Left lobe of liver (tissue), 2 donors: ENCODE measurements around the gene ACSL5. TPM values are rescaled to one million over a fixed set of nuclear protein-coding genes. Genes with fewer than 3 reads are reported as not detected.
A peak's percentile ranks its signal among the peaks of the same experiment; 100 is the strongest.
"Not testable (repeated sequence)": the region's sequence is repeated elsewhere in the genome, so short reads cannot be mapped to it uniquely, and the experiment has no call there.

ENCODE experiments used
- ATAC-seq: fragments of 200-7000 bp; cut with Tn5 transposase; one replicate; pipeline ENCODE4 v1.9.1; 2020; ENCODE audit warnings: mild to moderate bottlenecking, moderate library complexity
- DNase-seq: peaks from one replicate; pipeline ENCODE4 v3.0.0-alpha.2; 2020; ENCODE audit warnings: low spot score
- total RNA-seq: library from RNA; stranded (reverse); gene quantifications from one replicate; pipeline ENCODE4 v1.2.1, GENCODE V29; 2021
- donor health status: DM: no; HTN: no; CAD: no; lungs with moderate emphysema.
- donor health status: DM: no; HTN: yes; CAD: no.

Gene ACSL5
- total RNA-seq, 1 donor from 2014 or later = 61.7 TPM

DNA sequence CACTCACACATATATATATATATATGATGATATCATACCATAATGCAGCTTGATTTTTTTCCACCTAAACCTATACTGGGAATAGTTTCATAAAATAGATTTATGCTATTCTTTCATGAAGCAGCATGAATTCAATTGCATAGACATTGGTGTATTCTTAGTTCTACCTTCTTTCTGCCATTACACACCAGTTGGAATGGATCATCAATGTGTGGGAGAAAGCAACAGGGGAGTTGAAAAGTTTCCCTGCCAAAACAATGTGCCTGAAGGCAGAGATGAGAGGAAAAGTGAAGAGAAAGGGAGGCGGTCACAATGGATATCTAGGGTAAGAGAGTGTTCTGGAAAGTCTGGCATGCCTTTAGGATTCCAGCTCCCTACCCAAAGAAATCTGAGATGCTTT, 25.2 kb upstream of the ACSL5 start:
- ATAC-seq (no peak), DNase-seq (no peak)

DNA sequence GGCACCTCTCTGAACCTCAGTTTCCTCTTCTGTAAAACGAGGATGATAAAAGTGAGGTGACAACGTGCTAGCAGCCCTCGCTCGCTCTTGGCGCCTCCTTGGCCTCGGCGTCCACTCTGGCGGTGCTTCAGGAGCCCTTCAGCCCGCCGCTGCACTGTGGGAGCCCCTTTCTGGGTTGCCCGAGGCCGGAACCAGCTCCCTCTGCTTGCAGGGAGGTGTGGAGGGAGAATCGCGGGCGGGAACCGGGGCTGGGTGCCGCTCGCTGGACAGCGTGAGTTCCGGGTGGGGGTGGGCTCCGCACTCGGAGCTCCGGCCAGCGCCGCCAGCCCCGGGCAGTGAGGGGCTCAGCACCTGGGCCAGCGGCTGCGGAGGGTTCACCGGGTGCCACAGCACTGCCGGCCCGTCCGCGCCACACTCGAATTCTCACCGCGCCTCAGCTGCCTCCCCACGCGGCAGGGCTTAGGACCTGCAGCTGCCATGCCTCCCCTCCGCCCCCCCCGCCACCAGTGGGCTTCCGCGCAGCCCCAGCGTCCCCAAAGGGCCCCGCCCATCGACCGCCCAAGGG, 24.3 kb upstream of the ACSL5 start:
- no peak for ATAC-seq
- DNase-seq = no peak

DNA sequence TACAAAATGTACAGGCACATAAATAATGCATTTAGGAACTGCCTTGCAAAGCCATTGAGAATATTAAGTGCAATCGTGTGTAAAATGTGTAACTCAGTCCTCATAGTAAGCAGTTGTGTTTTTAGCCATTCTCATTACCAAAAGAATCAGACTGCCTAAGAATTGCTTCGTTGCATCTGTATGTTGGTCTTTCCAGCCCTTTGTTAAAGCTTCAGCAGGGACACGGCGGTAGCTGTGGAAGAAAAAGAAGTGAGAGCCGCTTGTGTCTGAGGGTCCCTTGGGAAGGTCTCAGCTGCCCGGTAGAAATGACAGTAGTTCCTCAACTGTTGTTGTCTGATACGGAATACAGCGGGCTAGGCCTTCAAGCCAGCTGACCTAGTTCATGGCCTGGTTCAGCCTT, 22.8 kb upstream of the ACSL5 start:
- ATAC-seq (no peak), DNase-seq (no peak)

DNA sequence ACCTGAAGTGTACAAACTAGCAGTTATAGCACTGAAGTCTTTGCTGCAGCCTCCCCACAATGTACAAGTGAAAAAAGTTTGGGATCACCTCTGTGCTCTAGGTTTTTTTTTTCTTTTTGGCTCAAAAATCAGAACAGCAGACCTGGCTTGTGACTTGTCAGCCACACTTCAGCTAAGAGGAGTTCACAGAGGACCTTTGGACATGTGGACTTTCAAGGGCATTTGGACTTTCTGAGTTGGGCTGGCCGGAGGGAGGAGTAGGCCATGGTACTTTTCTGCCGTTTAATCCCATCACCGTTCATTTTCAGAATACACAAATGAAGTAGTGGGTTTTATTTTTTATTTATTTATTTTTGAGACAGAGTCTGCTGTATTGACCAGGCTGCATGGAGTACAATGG, 21.9 kb upstream of the ACSL5 start:
- peak; percentile 90 for ATAC-seq

DNA sequence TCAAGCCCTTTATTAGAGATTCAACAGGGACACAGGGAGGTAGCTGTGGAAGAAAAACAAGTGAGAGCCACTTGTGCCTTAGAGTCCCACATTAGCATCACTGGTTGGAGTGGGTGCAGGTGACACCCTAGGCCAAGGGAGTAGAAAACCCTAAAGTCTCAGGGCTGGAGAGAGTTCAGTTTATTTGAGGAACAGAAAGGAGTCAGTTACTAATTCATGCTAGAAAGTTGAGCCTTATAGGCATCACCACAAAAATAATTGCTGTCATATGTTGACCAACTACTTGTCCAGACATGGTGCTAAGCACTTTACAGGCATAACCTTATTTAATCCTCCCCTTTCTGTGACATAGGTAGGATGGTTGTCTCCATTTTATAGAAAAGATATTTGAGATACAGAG, 20.9 kb upstream of the ACSL5 start:
- DNase-seq (no peak), ATAC-seq (no peak)

More for the DNA sequence above, 21.9 kb upstream of the ACSL5 start:
- DNase-seq = peak; percentile 69

DNA sequence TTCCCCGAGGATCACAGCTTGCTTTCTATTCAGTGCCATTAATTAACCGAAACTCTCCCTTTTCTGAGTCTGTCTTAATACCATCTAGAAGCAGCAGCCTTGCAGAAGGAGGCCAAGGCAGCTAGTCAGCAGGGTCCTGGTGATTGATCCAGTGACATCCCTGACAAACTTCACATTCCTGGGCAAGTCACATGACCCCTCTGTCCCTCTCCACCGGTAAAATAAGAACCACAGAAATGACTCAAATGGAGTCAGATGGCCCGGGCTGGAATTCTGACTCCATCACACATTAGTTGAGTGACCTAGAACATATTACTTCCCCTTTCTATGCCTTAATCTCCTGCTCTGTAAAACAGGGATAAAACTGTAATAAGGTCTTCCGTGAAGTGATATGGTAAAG, 17.2 kb upstream of the ACSL5 start:
- ATAC-seq = no peak

DNA sequence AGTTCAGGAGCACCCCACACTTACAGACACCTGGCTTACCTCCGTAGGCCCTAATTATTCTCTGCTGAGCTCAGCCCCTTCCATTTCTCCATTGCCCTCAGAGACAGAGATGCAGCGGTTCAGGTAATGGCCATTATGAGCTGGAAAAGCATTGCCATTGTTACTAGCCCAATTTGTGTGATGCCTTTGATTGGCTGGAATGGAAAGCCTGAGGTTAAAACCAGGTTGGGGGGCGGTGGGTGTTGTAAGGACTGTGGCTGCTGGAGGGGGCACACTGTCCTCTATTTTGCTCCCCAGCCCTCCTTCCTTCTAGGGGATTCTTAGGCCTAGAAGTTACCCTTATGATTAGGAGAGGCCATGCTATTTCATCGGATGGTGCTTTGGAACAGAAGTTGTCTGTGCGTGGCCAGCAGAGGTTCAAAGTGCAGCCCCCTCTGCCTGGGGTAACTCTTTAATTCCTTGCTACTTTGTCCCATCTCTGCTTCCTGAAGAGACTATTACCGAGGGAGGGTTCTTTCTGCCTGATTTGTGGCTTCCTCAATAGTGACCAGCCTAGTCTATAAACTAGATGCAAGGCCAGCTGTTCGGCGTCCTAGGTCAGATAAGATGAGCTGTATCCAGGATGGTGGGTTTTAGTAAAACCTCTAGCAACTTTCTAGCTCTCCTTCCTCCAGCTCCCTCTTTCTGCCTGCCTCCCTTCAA, 14.2 kb upstream of the ACSL5 start:
- ATAC-seq (no peak), DNase-seq (no peak)

More for the DNA sequence above, 17.2 kb upstream of the ACSL5 start:
- no peak for DNase-seq

DNA sequence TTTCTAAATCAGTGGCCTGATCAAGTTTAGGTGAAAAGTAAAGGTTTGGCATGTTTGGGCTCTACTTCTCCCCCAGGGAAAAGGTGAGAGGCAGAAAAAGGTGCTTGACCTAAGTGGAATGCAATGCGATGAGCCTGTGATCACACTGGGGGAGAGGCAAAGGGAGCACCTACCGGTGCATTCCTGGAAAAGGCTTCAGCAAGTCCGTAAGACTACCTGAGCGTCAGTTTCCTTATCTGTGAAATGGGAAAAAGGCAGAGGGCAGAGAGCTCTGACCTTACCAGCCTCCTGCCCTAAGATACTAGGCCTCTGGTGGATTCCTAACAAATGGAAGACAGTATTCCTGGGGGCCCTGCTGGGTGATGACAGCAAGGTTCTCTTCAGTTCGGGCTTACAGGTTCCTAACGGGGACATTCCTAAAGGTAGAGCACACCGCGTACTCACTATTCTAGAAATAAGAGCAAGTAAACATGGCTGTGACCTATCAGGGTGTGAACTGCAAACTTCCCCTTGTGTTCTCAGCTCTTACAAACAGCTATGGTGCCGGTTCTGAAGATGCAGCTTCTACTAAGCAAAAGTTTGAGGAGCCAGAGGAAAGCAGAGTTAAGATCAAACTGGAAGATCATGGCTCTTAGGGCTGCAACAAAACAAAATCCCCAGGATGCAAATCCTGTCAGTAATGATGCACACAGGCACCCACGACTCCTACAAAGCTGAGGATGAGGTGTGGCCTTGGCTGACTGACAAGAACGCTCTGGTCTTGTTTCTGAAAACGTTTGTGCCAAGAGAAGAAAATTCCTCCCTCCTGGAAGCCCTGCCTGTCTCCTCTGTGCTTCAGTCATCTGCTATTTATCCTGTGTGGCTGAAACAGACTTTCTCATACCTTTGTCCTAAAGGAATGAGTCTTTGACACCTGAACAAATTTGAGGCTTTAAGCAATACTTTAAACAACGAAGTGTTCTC, 13.3 kb upstream of the ACSL5 start:
- ATAC-seq = no peak
- no peak for DNase-seq

DNA sequence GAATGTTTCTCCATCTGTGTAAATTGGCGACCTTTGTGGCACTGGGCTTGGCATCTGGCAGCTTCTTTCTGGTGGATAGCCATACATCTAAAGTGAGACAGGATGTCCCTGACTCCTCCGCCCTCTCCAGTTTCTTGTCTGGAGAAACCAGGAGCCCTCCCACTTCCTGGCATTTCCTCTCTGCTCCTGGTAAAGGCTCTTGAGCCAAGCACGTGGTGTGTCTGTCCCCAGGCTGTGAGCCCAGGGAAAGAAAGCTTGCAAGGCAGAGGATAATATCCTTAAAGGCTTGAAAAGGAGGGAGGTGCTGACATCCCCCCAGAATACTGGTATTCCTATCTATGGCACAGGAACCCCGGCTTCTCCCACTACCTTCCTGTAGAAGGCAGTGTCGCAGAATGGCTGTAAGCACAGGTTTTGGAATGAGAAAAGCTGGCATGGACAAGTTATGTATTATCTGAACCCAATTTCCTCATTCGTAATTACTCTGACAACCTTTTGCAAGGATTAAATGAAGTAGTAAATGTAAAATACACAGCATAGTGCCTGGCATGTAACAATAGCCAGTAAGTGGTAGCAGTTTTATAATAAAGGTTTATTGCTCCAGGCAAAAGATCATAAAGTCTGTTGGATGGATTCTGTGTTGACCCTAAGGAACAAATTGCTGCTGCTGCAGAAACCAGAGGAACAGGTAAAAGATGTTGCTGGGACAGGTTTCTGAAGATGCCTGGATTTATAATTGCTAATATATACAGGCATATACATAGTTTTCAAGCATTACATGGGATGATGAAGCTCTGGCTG, 11.8 kb upstream of the ACSL5 start:
- ATAC-seq (peak; percentile 38), DNase-seq (peak; percentile 57)

DNA sequence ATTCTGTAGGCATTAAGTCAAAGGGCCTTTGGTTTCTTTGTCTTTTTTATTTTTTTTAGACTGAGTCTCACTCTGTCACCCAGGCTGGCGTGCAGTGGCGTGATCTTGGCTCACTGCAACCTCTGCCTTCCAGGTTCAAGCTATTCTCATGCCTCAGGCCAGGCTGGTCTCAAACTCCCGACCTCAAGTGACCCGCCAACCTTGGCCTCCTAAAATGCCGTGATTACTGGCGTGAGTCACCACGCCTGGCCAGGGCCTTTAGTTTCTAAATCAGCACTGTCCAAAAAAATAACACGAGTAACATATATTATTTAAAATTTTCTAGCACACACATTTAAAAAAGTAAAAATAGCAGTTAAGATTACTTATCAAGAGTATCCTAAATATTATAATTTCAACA, 11.1 kb upstream of the ACSL5 start:
- ATAC-seq (peak; percentile 61), DNase-seq (peak; percentile 88)

DNA sequence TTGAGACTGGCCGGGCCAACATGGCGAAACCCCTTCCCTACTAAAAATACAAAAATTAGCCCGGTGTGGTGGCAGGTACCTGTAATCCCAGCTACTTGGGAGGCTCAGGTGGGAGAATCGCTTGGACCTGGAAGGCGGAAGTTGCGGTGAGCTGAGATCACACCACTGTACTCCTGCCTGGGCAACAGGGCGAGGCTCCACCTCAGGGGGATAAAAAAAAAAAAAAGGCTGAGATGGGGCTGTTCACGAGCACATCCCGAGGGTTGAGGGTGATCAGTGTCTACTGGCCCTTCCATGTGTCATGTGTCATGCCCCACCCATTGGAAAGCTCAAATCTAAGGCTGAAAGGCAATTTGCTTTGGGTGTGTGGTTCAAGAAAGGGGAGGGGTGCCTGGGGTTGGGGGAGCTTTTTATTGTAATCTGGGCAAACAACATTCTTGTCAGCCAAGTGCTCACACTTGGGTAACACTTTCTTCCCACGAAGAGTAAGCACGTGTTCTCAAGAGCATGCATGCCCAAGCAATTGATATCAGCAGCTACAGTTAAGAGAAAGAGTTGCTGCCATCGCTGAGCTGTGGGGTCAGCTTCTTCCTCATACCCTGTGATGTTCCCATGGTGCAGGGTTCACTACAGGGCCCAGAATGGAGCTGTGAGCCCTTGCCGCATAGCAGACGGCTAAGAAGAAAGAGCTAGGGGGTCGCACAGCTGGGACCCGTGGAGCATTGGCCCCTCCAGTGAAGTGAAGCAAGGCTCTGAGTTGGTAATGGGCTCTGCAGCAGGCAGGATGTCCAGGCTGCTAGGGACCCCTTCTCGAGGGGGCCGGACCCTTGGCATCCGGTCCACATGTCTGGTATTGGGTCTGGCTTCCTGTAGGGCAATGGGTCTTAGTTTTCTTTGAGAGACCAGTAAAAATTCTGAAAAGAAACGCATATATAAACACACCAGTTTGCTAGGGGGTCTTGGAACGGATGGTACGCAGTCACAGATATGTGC, 9.9 kb upstream of the ACSL5 start:
- ATAC-seq = no peak

DNA sequence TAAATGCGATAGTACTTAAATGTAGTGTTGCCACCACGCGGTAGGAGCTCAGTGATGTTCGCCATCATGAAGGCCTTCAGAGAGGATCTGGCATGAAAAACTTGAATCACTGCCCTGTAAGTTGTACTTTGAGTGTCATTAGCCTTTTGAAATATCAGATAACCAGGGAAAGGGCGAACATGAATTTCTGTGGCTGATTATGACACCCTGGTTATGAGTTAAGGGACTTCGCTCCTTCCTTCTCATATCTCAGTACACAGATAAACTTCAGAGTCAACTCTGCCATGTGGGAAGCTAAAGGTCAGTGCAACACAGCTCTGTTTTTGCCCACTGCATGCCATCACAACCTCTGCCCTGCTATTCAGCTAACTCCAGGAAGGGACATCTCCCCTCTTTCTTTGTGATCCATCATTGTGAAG, 8.9 kb upstream of the ACSL5 start:
- ATAC-seq (peak; percentile 79), DNase-seq (peak; percentile 79)

More for the DNA sequence above, 9.9 kb upstream of the ACSL5 start:
- DNase-seq = no peak

DNA sequence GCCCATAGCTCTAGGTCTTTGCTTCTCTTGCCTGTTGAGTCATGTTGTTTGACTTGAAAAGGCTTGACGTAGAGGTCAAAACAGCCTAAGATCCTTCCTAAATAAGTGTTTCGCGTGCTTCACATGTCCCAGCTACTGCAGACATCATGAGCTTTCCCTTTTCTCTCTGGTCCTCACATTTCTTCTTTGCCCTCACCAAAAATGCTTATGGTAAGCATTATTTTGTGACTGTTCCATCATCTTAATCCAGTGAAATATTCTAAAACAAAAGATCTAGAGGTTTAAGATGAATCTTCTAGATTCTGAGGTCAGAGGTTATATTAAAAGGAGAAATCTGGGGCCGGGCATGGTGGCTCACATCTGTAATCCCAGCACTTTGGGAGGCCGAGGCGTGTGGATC, 8.5 kb upstream of the ACSL5 start:
- no peak for ATAC-seq
- no peak for DNase-seq

DNA sequence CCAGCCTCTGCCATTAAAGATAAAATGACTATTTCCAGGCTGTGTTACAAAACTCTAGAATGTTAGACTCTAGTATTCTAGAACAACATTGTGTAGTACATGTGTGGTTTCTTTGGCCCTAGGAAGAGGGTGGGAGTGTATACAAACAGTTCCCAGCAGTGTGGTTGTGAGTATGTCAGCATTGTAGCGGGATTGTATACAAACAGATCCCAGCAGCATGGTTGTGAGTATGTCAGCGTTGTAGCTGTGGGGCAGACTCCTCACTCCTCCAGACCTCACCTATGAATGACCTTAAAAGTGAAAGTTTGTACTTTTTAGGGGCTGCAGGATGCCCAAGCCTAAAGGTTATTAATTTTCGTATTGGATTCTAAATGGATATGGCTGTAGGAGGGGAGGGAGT, 6.9 kb upstream of the ACSL5 start:
- DNase-seq (no peak), ATAC-seq (no peak)

DNA sequence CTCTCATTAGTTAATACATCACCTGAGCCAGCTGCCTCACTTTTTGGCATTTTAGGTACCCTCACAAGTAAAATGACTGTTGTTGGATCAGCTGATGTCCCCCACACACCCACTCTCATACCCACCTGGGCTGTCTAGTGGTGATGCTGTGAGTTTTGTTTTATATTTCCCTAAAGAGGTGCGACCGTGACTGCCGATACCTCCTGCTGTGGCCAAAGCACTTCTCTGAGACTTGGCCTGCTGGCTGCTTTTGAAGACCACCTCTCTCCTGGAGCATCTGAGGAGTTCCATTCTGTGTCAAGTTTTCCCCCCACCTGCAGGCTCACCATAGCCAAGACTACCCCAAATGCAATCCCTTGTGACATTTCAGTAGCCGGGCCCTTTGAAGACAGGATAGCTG, 6.4 kb upstream of the ACSL5 start:
- ATAC-seq (no peak), DNase-seq (no peak)

DNA sequence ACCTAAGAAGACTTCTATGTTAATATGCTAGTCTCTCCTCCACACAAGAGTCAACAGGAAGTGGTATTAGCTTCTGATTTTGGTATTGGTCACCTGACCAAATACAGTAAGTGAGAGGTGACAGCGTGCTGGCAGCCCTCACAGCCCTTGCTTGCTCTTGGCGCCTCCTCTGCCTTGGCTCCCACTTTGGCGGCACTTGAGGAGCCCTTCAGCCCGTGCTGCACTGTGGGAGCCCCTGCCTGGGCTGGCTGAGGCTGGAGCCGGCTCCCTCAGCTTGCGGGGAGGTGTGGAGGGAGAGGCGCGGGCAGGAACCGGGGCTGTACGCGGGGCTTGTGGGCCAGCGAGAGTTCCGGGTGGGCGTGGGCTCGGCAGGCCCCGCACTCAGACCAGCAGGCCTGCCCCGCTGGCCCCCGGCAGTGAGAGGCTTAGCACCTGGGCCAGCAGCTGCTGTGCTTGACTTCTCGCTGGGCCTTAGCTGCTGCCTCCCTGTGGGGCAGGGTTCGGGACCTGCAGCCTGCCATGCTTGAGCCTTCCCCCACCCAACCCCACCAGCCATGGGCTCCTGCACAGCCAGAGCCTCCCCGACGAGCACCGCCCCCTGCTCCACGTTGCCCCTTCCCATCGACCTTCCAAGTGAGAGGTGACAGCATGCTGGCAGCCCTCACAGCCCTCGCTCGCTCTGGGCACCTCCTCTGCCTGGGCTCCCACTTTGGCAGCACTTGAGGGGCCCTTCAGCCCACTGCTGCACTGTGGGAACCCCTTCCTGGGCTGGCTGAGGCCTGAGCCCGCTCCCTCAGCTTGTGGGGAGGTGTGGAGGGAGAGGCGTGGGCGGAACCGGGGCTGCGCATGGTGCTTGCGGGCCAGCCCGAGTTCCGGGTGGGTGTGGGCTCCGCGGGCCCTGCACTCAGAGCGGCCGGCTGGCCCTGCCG, 4.2 kb upstream of the ACSL5 start:
- DNase-seq = no peak

DNA sequence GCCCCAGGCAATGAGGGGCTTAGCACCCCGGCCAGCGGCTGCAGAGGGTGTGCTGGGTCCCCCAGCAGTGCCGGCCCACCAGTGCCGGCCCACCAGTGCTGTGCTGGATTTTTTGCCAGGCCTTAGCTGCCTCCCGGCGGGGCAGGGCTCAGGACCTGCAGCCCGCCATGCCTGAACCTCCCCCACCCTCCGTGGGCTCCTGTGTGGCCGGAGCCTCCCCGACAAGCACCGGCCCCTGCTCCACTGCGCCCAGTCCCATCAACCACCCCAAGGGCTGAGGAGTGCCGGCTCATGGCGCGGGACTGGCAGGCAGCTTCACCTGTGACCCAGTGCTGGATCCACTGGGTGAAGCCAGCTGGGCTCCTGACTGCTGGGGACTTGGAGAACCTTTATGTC, 3.5 kb upstream of the ACSL5 start:
- DNase-seq (no peak), ATAC-seq (no peak)

More for the DNA sequence above, 4.2 kb upstream of the ACSL5 start:
- no peak for ATAC-seq

DNA sequence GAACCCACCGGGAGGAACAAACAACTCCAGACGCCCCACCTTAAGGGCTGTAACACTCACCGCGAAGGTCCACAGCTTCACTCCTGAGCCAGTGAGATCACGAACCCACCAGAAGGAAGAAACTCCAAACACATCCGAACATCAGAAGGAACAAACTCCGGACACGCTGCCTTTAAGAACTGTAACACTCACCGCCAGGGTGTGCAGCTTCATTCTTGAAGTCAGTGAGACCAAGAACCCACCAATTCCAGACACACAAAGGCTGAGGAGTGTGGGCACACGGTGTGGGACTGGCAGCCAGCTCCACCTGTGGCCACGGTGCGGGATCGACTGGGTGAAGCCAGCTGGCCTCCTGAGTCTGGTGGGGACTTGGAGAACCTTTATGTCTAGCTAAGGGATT, 2.6 kb upstream of the ACSL5 start:
- ATAC-seq, DNase-seq: not testable (repeated sequence)
